Medulla oblongata (tissue), 1 donor: ENCODE results near the gene TRAPPC1.
"Not testable (repeated sequence)": the region's sequence is repeated elsewhere in the genome, so short reads cannot be mapped to it uniquely, and the experiment has no call there.

Source experiments
- DNase-seq: peaks from one replicate; pipeline ENCODE4 v3.0.0-alpha.2; 2015; ENCODE audit errors: extremely low spot score

The TRAPPC1 gene, protein sequence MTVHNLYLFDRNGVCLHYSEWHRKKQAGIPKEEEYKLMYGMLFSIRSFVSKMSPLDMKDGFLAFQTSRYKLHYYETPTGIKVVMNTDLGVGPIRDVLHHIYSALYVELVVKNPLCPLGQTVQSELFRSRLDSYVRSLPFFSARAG

DNA sequence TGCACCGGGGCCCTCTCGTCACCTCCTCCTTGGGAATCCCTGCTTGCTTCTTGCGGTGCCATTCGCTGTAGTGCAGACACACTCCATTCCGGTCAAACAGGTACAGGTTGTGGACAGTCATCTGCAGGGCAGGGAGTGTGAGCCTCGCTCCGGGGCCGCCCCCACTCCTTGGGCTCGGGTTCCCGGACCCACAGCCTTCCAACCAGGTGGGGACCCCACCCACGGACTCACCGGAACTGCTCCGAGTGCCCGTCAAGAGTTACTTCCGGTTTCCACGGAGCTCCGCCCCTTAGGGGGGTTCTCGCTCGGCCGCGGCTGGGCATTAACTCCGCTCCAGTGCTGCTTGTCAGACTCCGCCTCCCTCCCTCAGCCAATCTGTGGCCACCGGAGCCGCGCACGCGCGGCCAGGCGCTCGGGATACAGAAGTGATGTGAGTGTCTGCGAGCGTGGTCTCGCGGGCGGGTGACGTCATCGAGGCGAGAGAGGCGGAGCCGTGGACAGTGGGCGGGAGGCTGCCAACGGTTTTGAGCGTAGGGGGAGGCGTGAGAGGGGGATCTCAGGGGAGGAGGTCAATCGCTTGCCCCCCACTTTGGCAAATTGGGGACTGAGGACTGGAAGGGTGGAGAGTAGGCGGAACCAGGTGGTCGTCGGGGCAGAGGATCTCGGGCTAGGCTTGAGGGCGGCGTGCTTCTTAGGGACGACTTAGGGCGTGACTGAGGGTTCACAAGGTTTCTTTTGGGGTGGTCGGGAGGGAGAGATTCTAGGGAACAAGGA lies at the start of gene TRAPPC1, which contains the start of gene CNTROB:
TSS of gene TRAPPC1 (minus strand) at position 238 of the 774 bp plus-strand sequence. CDS start at position 121, 117 bp downstream.
TSS of gene CNTROB (plus strand) at position 498 of the 774 bp plus-strand sequence. CDS start 874 bp downstream, outside the sequence.
- DNase-seq = peak; percentile 100

DNA sequence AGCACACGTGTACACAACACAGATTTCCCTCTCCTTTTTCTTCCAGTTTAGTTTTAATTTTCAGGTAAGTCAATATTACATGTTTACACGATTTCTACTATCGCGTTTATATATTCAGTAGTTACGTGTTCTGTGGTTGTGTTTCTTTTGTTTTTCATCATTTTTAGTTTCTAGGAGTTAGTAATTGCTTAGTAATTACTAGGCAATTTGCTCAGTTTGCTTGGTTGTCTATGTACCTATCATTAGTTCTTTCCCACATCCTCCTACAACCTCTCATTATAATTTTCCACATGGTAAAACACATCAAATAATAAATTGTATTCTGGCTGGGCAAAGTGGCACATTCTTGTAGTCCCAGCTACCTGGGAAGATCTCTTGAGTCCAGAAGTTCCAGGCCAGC lies 46.1 kb upstream of the TRAPPC1 start:
- no peak for DNase-seq

DNA sequence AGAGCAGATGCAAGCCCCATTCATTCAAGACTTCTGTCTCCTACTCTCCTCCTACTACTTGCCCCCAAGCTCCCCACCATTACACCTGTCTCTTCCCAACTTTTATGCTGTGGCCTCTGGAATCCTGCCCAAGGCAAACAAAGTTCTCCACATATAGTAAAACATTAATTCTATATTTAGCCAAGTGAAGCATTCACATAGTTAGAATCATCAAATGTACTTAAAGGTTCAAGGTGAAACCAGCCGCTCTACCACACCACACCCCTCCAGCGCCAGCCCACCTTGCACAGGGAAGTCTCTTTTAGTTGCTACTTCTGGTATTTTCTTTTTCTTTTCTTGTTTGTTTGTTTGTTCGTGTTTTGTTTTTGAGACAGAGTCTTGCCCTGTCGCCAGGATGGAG lies 45.3 kb upstream of the TRAPPC1 start:
- DNase-seq = no peak

DNA sequence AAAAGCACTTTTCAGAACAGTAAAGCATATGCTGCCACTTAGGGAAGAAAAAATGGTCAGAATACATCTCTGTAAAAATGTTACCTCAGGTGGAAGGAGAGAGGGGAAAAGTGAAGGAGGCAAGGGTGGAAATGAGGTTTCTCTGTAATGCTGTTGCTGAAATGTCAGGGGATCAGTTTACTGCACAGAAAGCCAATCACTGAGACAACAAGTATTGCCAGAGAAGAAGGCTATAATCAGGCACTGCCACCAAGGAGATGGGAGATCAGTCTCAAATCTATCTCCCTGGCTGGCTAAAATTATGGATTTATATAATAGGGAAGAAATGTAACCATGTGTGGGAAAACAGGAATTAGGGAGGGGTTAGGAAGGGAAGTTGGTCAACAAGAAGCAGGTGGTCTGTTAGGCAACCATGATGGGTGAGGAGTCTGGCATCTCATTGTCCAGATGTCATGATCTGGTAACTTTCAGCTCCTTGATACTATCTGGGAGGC lies 42.9 kb upstream of the TRAPPC1 start:
- DNase-seq = no peak

DNA sequence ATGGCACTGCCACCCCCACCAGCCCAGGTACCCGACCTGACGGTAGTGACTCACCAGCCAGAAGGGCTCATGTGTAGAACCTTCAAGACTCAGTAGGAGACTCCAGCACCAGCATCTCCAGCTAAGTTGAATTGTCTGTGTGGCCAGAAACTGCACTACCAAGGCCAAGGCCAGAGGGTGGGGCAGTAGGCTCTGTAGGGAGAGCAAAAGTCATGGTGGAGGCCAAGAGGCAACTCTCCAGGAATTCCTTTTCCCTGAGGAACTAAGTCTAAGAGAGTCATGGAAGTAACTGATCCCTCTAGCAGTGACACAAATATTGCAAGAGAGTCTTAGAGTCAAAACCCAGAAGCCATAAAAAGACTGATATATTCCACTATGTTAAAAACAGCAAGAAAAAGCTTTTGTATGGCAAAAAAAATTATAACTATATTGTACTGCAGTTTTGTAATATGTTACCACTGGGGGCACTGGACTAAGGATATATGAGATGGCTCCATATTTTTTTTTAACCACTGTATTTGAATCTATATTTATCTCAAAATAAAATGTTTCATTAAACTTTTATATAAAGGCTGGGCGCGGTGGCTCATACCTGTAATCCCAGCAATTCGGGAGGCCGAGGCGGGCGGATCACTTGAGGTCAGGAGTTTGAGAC lies 40.5 kb upstream of the TRAPPC1 start:
- DNase-seq = no peak

DNA sequence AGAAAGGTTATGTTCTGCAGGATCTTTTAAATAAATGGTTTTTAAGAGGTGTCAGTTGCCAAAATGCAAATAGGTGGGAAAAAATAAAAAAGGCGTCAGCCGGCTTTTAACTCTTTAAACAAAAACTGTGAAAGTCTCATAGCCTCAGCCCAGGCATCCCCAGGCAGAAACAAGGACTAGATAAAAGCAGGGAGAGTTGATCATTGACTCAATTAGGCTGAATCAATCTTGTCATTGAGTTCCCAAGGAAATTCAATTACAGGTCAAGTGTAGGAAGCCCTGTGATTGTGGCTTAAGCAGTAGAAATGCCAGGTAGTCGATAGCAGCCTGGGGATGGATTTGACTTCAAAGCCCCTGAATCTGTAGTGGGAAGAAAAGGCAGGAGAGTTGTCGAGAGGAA lies 39.9 kb upstream of the TRAPPC1 start:
- DNase-seq = no peak

DNA sequence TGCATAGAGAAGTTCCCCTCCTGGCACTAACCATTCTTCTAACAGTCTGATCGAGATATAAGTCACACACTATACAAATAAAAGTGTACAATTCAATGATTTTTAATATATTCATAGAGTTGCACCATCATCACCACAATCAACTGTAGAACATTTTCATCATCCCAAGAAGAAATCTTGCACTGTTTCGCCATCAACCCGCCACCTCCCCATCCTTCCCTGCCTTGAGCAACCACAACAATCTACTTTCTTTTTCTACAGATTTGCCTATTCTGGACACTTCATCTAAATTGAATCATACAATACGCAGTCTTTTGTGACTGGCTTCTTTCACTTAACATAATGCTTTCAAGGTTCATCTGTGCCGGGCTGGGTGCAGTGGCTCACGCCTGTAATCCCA lies 37.7 kb upstream of the TRAPPC1 start:
- no peak for DNase-seq

DNA sequence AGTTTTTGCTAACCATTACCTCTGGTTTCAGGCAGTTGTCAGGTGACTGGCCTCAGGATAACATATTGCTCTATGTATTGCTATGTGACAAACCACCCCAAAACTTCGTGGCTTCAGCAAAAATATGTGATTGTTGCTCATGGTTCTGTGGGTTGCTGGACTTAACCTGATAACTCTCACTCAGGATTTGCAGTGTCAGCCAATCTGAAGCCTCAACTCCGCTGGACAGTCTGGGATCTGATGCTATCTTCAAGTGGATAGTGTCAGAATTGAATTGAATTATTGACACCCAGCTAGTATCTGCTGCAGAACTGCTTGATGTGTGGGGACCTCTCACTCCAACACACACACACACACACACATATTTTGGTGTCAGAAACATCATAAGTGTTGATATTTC lies 36.0 kb upstream of the TRAPPC1 start:
- DNase-seq = no peak

DNA sequence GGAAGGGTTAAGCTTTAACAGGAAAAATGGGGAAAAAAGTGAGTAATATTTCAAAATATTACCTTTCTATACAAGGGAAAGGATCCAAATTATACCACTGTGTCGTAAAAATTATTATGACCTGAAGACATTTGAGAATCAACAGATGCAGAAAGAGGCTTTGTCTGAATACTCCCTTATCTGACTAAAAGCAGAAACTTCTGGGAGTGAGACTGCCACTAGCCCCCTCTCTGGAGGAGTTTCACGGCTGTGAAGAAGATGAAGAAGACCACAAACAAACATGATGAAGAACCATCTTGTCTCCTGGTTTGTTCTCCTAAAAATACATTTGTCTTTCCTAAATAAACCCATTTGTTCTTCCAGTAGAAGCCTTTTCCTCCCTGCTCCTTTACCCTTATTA lies 29.7 kb upstream of the TRAPPC1 start:
- no peak for DNase-seq

DNA sequence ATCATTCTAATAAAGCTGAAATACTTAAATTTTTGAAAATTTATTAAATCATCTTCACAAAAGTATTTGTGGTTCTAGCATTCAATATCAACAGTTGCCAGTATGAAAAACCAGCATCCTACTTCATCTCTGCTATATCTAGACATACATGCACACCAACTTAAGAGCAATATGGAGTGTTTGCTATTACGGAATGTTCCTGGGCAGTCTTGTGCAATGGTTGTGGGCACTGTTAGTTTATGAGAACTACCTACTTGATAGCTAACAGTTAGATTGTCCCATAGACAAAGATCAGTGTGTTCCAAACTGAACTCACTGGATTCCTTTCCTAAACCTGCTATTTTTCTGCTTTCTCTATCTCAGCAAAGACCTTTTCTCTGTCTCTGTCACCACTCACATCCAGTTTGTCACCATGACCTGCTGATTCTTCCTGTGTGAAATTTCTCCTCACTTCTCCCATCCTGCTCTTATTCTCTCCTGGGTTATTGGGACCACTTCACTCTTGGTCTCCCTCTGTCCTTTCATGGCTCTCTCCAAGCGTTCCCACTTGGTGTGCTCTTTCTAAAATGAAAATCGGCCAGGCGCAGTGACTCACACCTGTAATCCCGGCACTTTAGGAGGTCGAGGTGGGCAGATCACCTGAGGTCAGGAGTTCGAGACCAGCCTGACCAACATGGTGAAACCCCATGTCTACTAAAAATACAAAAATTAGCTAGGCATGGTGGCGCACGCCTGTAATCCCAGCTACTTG lies 27.9 kb upstream of the TRAPPC1 start:
- no peak for DNase-seq

DNA sequence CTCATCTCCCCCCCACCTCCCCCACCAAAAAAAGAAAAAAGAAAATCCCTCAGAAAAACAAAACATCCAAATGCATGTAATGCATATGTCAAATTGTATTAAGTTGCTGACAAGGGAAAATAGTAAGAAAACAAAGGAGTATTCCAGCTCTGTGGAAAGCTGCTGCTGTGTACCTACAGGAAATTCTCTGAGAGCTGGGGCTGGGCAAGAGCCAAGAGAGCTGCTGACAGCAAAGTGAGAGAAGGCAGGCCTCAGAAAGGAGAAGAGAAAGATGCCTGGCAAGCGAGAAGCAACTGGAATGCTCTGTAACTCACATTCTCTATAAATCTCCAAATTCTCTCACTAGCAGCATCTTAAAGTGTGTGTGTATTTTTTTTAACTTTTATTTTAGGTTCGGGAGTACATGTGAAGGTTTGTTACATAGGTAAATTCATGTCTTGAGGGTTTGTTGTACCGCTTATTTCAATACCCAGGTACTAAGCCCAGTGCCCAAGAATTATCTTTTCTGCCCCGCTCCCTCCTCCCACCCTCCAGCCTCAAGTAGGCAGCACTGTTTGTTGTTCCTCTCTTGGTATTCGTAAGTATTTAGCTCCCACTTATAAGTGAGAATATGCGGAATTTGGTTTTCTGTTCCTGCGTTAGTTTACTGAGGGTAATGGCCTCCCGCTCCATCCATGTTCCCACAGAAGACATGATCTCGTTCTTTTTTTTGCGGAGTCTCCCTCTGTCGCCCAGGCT lies 24.7 kb upstream of the TRAPPC1 start:
- peak; percentile 35 for DNase-seq

DNA sequence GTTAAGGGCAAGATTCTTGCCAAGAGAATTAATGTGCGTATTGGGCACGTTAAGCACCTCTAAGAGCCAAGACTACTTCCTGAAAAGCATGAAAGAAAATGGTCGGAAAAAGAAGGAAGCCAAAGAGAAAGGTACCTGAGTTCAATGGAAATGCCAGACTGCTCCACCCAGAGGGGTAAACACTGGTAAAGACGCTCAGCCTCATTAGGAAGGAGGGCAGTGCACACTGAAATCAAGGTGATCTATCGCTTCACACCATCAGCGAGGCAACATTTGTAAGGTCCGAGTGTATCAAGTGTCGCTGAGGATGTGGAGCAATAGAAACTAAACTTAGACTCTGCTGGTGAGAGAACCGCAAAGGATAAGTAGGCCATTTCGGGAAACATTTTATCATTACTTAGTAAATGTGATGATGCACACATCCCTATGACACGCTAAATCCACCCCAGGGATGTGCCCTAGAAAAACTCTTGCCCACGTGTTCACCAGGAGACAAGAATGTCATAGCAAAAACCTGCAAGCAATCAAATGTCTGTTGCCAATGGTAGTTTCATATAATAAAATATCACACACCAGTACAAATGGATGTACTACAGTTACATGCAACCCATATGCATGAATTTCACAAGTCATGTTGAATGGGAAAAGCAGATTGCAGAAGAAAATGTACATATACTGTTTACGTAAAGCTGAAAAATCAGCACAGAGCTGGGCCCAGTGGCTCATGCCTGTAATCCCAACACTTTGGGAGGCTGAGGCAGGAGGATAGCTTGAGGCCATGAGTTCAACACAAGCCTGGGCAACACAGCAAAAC lies 23.9 kb upstream of the TRAPPC1 start:
- no peak for DNase-seq

DNA sequence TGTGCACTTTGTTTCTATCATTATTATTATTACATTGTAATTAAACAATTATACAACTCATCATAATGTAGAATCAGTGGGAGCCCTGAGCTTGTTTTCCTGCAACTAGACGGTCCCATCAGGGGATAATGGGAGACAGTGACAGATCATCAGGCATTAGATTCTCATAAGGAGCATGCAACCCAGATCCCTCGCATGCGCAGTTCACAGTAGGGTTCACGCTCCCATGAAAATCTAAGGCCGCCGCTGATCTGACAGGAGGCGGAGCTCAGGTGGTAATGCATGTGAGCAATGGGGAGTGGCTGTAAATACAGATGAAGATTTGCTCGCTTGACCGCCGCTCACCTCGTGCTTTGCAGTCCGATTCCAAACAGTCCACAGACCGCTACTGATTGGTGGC lies 21.5 kb upstream of the TRAPPC1 start:
- DNase-seq = not testable (repeated sequence)

DNA sequence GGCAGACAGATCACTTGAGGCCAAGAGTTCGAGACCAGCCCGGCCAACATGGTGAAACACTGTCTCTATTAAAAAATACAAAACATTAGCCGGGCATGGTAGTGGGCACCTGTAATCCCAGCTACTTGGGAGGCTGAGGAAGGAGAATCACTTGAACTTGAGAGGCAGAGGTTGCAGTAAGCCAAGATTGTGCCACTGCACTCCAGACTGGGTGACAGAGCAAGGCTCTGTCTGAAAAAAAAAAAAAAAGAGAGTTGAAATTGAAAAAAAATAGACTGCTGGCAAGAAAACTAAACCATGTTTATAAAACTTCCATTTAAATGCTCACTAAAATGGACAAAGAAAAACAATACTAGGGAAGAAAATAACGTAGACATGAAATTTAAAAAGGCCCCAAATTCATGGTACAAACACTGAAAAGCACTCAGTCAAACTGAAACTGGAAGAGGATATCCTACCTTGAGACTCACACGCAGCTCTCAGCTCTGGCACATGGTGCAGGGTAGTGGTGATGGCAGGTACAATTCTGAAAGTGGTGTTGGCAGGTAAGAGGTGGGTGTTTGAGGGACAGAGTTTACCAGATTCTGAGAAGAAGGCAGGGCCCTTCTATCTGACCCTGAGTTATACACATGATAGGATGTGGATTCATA lies 19.5 kb upstream of the TRAPPC1 start:
- no peak for DNase-seq

DNA sequence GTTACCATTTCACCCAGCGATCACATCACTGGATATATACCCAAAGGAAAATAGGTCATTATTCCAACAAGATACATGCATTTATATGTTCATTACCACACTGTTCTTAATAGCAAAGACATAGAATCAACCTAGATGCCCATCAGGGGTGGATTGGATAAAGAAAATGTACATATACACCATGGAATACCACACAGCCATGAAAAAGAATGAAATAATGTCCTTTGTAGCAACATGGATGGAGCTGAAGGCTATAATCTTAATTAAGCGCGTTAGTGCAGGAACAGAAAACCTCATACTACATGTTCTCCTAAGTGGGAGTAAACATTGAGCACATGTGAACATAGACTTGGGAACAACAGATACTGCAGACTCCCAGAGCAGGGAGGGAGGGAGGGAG lies 18.8 kb upstream of the TRAPPC1 start:
- DNase-seq = no peak

DNA sequence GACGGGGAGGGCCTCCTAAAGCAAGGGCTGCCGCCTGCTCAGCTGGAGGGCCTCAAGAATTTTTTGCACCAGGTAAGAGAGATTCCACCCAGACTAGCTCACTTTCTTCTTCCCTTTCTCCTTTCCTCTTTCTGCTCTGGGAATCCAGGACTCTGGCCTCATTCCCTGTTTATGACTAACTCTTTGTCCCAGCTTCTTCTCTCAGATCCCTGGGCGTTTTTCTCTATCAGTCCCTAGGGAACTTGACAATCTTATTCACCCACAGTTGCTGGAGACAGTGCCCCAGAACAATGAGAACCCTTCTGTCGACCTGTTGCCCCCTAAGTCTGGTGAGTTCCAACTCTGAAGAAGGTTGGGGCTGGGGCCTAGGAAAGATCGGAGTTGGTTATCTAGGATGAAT lies 15.9 kb upstream of the TRAPPC1 start:
- DNase-seq = no peak

DNA sequence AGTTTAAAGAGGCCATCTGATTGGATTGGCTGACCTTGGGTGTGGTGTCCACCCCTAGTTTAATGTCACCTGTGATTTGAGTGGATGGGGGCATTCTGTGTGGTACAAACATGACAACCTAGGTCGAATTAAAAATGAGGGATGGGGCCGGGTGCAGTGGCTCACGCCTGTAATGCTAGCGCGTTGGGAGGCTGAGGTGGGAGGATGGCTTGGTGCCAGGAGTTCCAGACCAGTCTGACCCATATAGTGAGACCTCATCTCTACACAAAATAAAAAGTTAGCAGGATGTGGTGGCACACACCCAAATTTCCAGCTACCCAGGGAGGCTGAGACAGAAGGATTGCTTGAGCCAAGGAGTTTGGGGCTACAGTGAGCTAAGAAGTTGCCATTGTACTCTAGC lies 14.7 kb upstream of the TRAPPC1 start:
- no peak for DNase-seq

DNA sequence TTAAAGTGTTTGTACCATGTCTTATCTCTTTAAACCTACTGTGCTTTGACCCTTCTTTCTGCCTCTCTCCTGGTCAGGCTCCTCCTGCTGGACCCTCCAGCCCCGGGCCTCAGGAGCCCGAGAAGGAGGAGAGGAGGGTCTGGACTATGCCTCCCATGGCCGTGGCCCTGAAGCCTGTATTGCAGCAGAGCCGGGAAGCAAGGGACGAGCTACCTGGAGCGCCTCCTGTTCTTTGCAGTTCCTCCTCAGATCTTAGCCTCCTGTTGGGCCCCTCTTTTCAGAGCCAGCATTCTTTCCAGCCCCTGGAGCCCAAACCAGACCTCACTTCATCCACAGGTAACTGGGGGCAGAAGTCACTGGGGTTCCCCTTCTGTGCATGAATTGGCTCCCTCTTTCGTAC lies 13.9 kb upstream of the TRAPPC1 start:
- DNase-seq = no peak

DNA sequence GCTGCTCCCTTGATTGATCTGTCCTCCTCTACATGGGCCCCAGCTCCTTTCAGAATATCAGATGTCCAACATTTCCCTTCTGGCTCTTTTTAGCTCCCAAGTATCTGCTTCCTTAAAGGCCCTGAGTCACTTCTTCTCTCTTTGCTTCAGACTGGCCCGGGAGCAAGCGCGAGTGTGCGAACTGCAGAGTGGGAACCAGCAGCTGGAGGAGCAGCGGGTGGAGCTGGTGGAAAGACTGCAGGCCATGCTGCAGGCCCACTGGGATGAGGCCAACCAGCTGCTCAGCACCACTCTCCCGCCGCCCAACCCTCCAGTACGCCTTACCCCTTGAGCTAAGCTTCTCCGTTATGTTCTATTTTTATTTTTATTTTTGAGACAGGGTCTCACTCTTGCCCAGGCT lies 12.6 kb upstream of the TRAPPC1 start:
- no peak for DNase-seq

DNA sequence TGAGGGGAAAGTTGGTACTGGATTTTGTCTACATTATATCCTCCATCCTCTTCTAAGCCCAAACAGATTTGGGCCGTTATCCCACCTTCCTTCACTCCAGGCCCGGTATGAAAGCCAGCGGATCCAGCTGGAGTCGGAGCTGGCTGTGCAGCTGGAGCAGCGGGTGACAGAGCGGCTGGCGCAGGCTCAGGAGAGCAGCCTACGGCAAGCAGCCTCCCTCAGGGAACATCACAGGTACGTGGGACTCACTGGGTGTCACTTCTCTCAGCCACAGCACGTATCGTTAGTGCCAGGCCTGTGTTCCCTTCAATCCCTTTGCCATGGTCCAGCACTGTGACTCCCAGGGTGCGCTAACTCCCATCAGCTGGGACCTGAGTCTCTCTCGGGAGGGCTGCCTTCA lies 11.5 kb upstream of the TRAPPC1 start:
- no peak for DNase-seq
